PC-3 (cell line): ENCODE data around the gene OBP2B. TPM values are rescaled to one million over a fixed set of nuclear protein-coding genes. Genes with fewer than 3 reads are reported as not detected.

Source experiments
- ATAC-seq: fragments of 200-7000 bp; cut with Tn5 transposase; 2 replicates; pipeline ENCODE4 v1.9.1; 2020; ENCODE audit warnings: mild to moderate bottlenecking, moderate library complexity
- BruUV-seq: library from RNA; stranded (reverse); fragments of 400-500 nt; replicated peaks from 2 replicates; lab custom pipeline; 2021; lab: Mats Ljungman, UMichigan
- CTCF ChIA-PET: fragments of 300-600 bp; sonication (Branson Sonifier 250); formaldehyde crosslinking; loops from one replicate; lab custom pipeline; 2022; ENCODE audit warnings: antibody characterized with exemption; lab: Charles Lee
- POLR2A ChIA-PET: fragments of 300-600 bp; sonication (Branson Sonifier 250); formaldehyde crosslinking; loops from one replicate; lab custom pipeline; 2022; ENCODE audit warnings: antibody characterized with exemption; ENCODE audit not compliant: unreplicated experiment; lab: Charles Lee
- DNase-seq: peaks from one replicate; pipeline ENCODE4 v3.0.0-alpha.2; 2015
- H2AFZ ChIP-seq: fragments of 300-600 bp; sonication (generic); 2 replicates; pipeline ENCODE4 v1.6.0; 2016; ENCODE audit warnings: antibody characterized with exemption, low read length
- H3F3A ChIP-seq: fragments of 300-600 bp; sonication (generic); one replicate; pipeline ENCODE4 v1.6.0; 2017; ENCODE audit warnings: antibody characterized with exemption, low read length, control low read depth, mild to moderate bottlenecking; ENCODE audit not compliant: unreplicated experiment
- H3K27ac ChIP-seq: fragments of 300-600 bp; sonication (generic); 2 replicates; pipeline ENCODE4 v1.5.1; 2016; ENCODE audit warnings: mild to moderate bottlenecking, low read length
- H3K27me3 ChIP-seq: fragments of 300-600 bp; sonication (generic); 2 replicates; pipeline ENCODE4 v1.6.1; 2016; ENCODE audit warnings: low read length, mixed read lengths
- H3K36me3 ChIP-seq: fragments of 300-600 bp; sonication (generic); 2 replicates; pipeline ENCODE4 v1.6.1; 2016; ENCODE audit warnings: low read depth, mixed run types, low read length, mixed read lengths
- H3K4me1 ChIP-seq: fragments of 300-600 bp; sonication (generic); 2 replicates; pipeline ENCODE4 v1.5.1; 2016; ENCODE audit warnings: low read length; ENCODE audit not compliant: insufficient read depth
- H3K4me2 ChIP-seq: fragments of 300-600 bp; sonication (generic); 2 replicates; pipeline ENCODE4 v1.6.0; 2016; ENCODE audit warnings: low read length
- H3K4me3 ChIP-seq: fragments of 300-600 bp; sonication (generic); 2 replicates; pipeline ENCODE4 v1.5.1; 2016; ENCODE audit warnings: mild to moderate bottlenecking, low read length, mixed read lengths
- H3K79me2 ChIP-seq: fragments of 300-600 bp; sonication (generic); 2 replicates; pipeline ENCODE4 v1.6.1; 2017; ENCODE audit warnings: low read length, mixed read lengths
- H3K9ac ChIP-seq: fragments of 300-600 bp; sonication (generic); 2 replicates; pipeline ENCODE4 v1.6.0; 2016; ENCODE audit warnings: mild to moderate bottlenecking, low read length
- H3K9me2 ChIP-seq: fragments of 300-600 bp; sonication (generic); replicated peaks from 2 replicates; pipeline ENCODE4 v1.6.1; 2016; ENCODE audit warnings: mixed run types, low read length, mixed read lengths
- H3K9me3 ChIP-seq: fragments of 300-600 bp; sonication (generic); 2 replicates; pipeline ENCODE4 v1.6.1; 2016; ENCODE audit warnings: low read length, mixed read lengths
- H4K20me1 ChIP-seq: fragments of 300-600 bp; sonication (generic); 2 replicates; pipeline ENCODE4 v1.6.1; 2016; ENCODE audit warnings: low read length, mixed read lengths
- CTCF ChIP-seq: fragments of 300-600 bp; sonication (generic); conservative IDR thresholded peaks from 2 replicates; pipeline ENCODE4 v1.5.1; 2017; ENCODE audit warnings: antibody characterized with exemption, low read depth, mild to moderate bottlenecking, low read length
- EZH2 ChIP-seq: fragments of 300-600 bp; sonication (generic); IDR thresholded peaks from one replicate; pipeline ENCODE4 v1.6.1; 2017; ENCODE audit warnings: antibody characterized with exemption, mild to moderate bottlenecking, low read length; ENCODE audit not compliant: unreplicated experiment
- EZH2phosphoT487 ChIP-seq: fragments of 300-600 bp; sonication (generic); IDR thresholded peaks from 2 replicates; pipeline ENCODE4 v1.6.1; 2018; ENCODE audit warnings: mild to moderate bottlenecking, antibody characterized with exemption, low read length, borderline replicate concordance
- intact Hi-C: fragments of 100-400 bp; cut with micrococcal nuclease; formaldehyde crosslinking; loops from 2 replicates; pipeline ENCODE4 v1.9.0; 2023
- total RNA-seq: library from RNA; depleted of rRNA; stranded (reverse); fragments of >200 nt; gene quantifications from 2 replicates; pipeline ENCODE4 v1.2.3, GENCODE V29; 2014

OBP2B gene
- total RNA-seq, 1 experiment from 2014 or later, result not detected

- H2AFZ ChIP-seq, result no peak overlapping the region
- H3K9me3 ChIP-seq, result no peaks in the 10 kb centered on the region
- no peak overlapping the region for H3K4me2 ChIP-seq
- TF ChIP-seq EZH2phosphoT487 (no peak), CTCF (no peak), EZH2 (no peak)
- H3K4me1 ChIP-seq, result peaks cover 17% of the 10 kb centered on the region
- no peak for ATAC-seq
- ChIA-PET CTCF (no interaction called here), POLR2A (no interaction called here)
- H3K79me2 ChIP-seq, result no peaks in the 10 kb centered on the region
- intact Hi-C loops, result no loop called here
- H3K27ac ChIP-seq, result no peak overlapping the region
- no peaks in the 10 kb centered on the region for H3K9me2 ChIP-seq
- H3F3A ChIP-seq, result no peaks in the 10 kb centered on the region
- BruUV-seq, result no TSS peak
- H3K27me3 ChIP-seq, result no peaks in the 10 kb centered on the region
- DNase-seq, result no peak
- H3K36me3 ChIP-seq, result no peaks in the 10 kb centered on the region
- H4K20me1 ChIP-seq, result no peaks in the 10 kb centered on the region
- no peak overlapping the region for H3K4me3 ChIP-seq
- H3K9ac ChIP-seq, result no peak overlapping the region
Measured at GRCh38 chr9:133207540-133208170, 1.4 kb downstream of the OBP2B start.

GRCh38 chr9:133207021-133207531 is 2.0 kb downstream of the OBP2B start:
- Histone ChIP-seq H3K9me2 (no peaks in the 10 kb centered on the region), H3K9ac (no peak overlapping the region), H3K36me3 (no peaks in the 10 kb centered on the region), H3K79me2 (no peaks in the 10 kb centered on the region), H3F3A (no peaks in the 10 kb centered on the region), H3K4me3 (no peak overlapping the region), H4K20me1 (no peaks in the 10 kb centered on the region), H3K27me3 (no peaks in the 10 kb centered on the region), H3K4me2 (no peak overlapping the region), H3K9me3 (no peaks in the 10 kb centered on the region), H2AFZ (no peak overlapping the region), H3K27ac (no peak overlapping the region), H3K4me1 (peaks cover 17% of the 10 kb centered on the region)
- no TSS peak for BruUV-seq
- ATAC-seq (no peak), DNase-seq (no peak)
- POLR2A ChIA-PET, result no interaction called here
- intact Hi-C loops, result no loop called here
- CTCF ChIA-PET, result no interaction called here
- no peak for TF ChIP-seq EZH2
- no peak for TF ChIP-seq CTCF
- TF ChIP-seq EZH2phosphoT487, result no peak
